HG02610 (cell line): Measurements from ENCODE around the gene SEPTIN8.

Experiments used
- ATAC-seq: cut with Tn5 transposase; IDR thresholded peaks from one replicate; pipeline ENCODE4 v1.9.1; 2021; ENCODE audit warnings: mild to moderate bottlenecking, moderate library complexity; ENCODE audit not compliant: unreplicated experiment

Gene SEPTIN8

DNA sequence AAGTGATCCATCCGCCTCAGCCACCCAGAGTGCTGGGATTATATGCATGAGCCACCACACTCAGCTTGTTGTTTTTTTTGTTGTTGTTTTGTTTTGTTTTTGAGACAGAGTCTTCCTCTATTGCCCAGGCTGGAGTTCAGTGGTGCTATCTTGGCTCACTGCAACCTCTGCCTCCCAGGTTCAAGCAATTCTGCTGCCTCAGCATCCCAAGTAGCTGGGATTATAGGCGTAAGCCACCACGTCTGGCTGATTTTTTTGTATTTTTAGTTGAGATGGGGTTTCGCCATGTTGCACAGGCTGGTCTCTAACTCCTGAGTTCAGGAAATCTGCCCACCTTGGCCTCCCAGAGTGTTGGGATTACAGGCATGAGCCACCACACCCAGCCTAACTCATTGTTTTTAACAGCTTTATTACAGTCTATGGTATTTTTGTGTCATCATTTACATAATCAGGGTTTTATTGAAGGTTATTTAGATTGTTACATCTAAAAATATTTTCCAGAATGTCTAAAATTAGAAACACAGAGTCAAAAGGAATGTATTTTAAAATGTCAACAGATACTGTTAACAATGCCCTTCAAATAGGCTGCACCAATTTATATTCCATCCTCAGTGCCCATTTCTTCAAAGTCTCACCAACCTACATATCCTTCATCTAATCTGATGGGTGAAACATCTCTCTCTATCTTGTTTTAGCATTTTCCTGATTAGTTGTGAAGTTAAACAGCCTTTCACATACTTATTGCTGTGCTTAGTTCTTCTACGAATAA lies 58.3 kb downstream of the SEPTIN8 start:
- no peak for ATAC-seq

DNA sequence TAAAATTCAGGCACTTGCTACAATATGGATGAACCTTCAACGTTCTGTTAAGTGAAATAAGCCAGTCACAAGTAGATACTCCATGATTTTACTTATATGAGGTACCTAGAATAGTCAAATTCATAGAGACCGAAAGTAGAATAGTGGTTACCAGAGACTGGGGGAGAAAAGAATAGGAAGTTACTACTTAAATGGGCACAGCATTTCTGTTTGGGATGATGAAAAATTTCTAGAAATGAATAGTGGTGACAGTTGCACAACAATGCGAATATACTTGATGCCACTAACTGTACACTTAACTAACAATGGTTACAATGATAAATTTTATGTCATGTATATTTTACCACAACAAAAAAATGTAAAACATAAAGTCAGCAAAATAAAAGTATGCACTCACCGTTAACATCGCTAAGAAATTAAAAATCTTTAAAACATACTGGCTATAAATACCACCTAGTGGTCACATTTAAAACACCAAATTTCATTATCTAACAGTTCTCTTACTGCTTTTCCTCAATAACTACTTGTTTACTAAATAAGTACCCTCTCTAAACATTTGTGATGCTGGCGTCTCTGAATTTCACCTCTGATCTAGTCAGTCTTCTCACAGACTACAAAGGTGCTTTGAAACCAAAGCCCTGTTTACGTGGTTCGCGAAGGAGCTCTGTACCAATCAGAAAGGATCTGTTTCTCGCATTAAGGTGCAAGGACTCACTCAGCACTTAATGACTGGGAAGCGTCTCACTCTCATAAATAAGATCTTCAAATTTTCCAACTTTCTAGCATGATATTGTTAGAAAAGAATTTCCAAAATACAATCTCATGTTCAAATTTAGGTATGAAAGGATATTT lies 62.4 kb downstream of the SEPTIN8 start:
- no peak for ATAC-seq

DNA sequence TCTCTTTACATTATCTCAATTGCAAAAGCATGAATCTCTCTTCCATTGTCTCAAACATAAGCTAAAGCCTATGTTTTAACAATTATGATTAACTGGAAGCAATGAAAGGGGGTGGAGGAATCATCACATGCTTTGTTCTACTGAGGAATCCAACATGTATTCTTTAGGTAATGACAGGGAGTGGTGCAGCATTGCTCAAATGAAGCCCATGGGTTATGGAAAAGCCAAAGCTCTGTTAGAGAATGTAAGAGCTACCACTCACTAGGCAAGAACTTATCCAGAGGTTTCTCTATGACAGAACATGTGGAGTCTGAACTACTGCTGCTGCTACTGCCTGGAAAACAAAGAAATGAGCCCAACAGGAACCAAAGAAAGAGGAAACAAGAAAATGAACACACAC lies 68.4 kb downstream of the SEPTIN8 start:
- ATAC-seq, result no peak

GRCh38 chr5:132704875-132705274 lies 72.2 kb downstream of the SEPTIN8 start:
- ATAC-seq, result no peak
